GM19467 (cell line): ENCODE measurements around the gene KHSRP.

Experiments
- ATAC-seq: cut with Tn5 transposase; IDR thresholded peaks from one replicate; pipeline ENCODE4 v1.9.1; 2021; ENCODE audit warnings: mild to moderate bottlenecking, moderate library complexity; ENCODE audit not compliant: unreplicated experiment

Gene KHSRP

GRCh38 chr19:6424195-6424938 lies at the start of gene KHSRP:
TSS of gene KHSRP (minus strand) at chr19:6424811. CDS start at chr19:6424701, 110 bp downstream.
- no peak for ATAC-seq

DNA sequence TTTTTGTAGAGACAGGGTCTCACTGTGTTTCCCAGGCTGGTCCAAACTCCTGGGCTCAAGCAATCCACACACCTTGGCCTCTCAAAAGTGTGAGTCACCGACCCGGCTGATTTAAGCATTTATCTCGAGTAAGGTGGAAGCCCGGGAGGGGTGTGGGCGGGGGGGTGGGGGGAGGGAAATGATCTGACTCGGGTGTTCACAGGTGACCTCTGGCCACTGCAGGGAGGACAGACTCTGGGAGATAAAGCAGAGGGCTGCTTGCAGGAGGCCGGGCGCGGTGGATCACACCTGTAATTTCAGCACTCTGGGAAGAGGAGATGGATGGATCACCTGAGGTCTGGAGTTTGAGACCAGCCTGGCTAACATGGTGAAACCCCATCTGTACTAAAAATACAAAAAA lies 49.0 kb upstream of the KHSRP start:
- no peak for ATAC-seq

- no peak for ATAC-seq
Observed at GRCh38 chr19:6472713-6473112, 48.1 kb upstream of the KHSRP start.

- ATAC-seq = no peak
Observed at GRCh38 chr19:6471076-6471475, 46.5 kb upstream of the KHSRP start.

GRCh38 chr19:6470173-6470572 lies 45.6 kb upstream of the KHSRP start:
- ATAC-seq = no peak

DNA sequence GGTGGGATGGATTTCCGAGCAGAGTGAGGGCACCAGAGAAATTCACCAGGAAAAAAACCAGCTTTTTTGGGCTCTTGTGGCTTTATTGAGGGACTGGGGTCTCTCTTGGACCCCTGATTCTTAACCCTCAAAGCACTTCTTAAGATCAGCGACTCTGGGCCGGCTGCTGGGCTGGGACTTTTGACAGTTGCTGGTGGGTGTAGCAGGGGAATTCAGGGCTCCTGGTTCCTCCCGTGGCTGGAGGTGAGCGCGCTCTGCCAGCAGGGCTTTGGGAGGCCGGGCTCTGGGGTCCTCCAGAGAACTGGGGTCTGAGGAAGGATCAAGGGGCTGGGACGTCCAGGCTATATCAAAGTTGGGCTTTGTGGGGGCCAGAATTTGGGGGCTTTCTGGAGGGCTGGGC lies 42.8 kb upstream of the KHSRP start:
- no peak for ATAC-seq

GRCh38 chr19:6466526-6467248 lies 42.1 kb upstream of the KHSRP start:
- ATAC-seq = no peak

DNA sequence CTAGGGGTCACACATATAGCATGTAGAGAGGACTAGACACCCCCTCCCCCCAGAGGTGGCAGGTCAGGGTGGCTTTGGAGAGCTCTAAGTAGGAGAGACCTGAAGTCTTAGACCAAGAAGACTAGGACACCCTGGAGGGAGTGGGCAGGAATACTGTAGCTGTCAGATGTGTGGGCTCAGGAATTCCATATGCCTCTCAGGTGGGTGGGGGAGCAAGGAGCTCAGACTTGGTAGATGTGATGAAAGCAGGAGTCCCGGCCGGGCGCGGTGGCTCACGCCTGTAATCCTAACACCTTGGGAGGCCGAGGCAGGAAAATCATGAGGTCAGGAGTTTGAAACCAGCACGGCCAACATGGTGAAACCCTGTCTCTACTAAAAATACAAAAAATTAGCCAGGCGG lies 41.1 kb upstream of the KHSRP start:
- no peak for ATAC-seq

DNA sequence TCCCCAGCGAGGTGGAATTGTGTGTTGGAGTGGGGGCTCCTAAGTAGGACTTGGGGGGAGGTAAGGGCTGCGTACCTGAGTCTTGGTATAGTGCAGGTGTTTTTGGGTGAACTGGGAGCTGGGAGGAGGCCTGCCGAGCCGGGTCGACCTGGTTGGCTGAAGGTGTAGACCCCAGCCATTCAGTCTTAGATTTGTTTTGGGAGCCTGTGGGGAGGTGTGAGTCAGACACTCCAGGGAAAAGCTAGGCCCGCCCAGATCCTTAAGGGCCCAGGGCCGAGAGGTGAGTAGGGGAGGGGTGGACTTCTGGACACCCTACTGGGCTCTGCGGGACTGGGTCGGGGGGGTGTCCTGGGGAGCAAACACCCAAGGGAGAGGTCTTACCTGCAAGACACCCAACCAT lies 40.4 kb upstream of the KHSRP start:
- no peak for ATAC-seq

DNA sequence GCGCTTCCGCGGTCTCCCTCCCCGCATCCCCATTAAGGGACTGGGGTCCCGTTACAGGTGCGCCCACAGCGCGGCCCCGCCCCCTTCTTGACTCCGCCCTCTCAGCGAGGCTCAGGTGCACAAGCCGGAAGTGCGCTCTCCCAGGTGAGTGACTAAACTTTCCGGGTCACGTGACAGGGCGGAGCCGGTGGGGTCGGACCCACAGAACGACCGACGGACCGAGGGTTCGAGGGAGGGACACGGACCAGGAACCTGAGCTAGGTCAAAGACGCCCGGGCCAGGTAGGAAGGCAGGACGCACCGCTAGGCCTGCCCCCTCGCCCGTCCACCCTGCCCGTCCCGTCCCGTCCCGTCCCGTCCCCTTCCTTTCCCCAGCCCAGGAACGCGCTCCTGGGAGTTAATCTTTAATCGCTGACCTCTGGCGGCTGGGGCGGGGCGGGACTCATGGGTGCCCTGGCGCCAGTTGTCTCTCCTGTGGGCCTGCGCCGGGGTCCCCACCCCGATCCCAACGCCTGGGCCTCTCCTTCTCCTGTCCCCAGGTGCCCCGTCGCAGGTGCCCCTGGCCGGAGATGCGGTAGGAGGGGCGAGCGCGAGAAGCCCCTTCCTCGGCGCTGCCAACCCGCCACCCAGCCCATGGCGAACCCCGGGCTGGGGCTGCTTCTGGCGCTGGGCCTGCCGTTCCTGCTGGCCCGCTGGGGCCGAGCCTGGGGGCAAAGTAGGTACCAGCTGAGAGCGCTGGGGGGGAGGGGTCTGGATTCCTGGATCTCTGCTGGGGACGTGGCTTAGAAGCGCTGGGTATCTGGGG lies 39.7 kb upstream of the KHSRP start, which contains the start of gene CRB3:
CRB3 (plus strand) TSS at position 202 of the 804 bp plus-strand sequence; CDS start at position 633, 431 bp downstream.
- ATAC-seq = no peak

DNA sequence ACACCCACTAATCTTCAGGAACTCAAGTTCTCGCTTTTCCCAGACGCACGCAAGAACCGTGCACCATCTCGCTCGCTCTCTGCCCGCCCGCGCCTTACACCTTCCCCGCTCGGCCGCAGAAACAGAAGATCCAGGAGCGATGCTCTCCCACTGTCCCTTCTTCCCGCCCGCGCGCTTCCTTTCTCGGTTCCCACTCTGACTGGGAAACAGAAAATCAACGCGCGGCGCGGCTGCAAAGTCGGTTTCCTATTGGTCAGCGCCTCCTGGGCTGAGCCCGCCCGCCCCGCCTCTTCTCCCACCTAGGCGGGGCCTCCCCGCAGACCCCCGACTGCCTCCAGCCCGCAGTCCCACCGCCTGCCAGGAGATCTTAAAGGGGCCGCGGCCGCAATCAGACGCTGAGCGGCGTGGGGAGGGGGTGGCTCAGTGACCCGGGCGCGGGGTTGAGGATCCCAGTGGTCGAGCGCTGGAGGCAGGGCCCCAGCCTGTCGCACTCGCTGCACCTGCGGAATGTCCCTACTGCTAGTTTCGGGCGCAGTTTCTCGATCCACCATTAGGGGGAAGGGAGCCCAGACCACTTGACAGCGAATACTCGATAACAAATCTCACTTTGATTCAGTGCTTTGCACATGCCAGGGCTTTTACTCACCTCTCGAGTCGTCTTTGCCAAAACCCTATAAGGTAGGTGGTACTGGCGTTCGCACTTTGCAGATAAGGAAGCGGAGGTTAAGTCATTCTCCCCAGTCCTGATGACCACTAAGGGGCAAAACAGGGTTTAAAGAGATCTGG lies 35.7 kb upstream of the KHSRP start:
- peak; percentile 72 for ATAC-seq

GRCh38 chr19:6459262-6460098 lies 34.9 kb upstream of the KHSRP start, which contains the start of gene SLC25A23:
TSS of gene SLC25A23 (minus strand) at chr19:6459792. CDS start at chr19:6459628, 164 bp downstream.
- ATAC-seq = peak; percentile 15

DNA sequence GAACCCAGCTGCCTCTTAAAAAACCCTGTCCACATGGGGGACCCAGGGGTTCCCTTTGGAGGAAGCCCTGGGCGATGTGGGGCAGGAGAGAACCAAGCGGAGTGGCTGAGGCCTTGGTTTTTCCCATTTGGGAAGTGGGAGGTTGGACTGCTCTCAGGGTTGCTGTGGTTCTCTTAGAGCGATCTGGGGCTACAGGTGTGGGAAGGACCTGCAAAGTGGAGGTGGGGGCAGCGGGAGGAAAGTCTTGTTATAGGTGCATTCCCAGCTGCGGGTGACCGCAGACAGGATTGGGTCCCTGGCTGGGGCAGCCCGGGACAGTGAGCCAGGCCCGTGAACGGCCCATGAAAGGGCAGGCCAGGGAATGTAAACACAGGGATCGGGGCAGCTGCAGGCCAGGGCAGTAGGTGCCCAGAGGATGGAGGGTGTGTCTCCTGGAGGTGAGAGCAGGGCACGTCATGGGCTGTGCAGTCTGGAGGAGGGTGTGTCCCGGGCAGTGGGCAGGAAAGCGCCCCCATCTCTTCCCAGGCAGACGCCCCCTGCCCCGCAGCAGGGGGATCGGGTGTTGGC lies 34.2 kb upstream of the KHSRP start:
- ATAC-seq = no peak

- no peak for ATAC-seq
Observed at GRCh38 chr19:6457958-6458694, 33.5 kb upstream of the KHSRP start.

DNA sequence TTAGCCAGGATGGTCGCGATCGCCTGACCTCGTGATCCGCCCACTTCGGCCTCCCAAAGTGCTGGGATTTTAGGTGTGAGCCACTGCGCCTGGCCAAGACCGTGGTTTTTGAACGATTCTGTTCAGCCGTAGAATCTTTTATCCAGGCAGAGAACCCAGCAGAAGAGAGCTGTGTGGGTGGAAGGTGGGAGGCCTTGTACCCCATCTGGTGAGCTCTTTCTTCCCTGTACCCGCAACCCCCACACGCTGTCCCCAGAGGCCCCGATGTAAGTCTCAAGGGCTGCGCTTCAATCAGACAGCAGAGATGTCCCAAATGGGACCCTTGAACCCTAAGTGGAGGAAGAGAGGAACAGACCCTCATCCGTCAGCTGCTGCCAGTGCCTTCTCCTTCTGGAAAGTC lies 31.3 kb upstream of the KHSRP start:
- ATAC-seq = no peak

GRCh38 chr19:6453951-6454565 lies 29.4 kb upstream of the KHSRP start:
- ATAC-seq = no peak

- no peak for ATAC-seq
Observed at GRCh38 chr19:6452899-6453298, 28.3 kb upstream of the KHSRP start.

GRCh38 chr19:6452223-6452614 lies 27.6 kb upstream of the KHSRP start:
- ATAC-seq = no peak
